Hepatocyte (in vitro differentiated cells): ENCODE data around the gene KLLN.

Source experiments
- CTCF ChIP-seq: fragments of 200-600 bp; sonication (generic); IDR thresholded peaks from 2 replicates; pipeline ENCODE4 v1.5.1; 2016; ENCODE audit warnings: antibody characterized with exemption, mild to moderate bottlenecking; ENCODE audit not compliant: poor library complexity
- EZH2 ChIP-seq: fragments of 200-600 bp; sonication (generic); IDR thresholded peaks from 2 replicates; pipeline ENCODE4 v1.6.1; 2016; ENCODE audit warnings: antibody characterized with exemption, mild to moderate bottlenecking, borderline replicate concordance
- EZH2phosphoT487 ChIP-seq: fragments of 200-600 bp; sonication (generic); IDR thresholded peaks from one replicate; pipeline ENCODE4 v1.6.1; 2018; ENCODE audit warnings: antibody characterized with exemption, mild to moderate bottlenecking, low read depth, moderate library complexity; ENCODE audit not compliant: unreplicated experiment, severe bottlenecking

GRCh38 chr10:87817609-87818504 is 45.5 kb downstream of the KLLN start, which contains the start of gene ATAD1:
- TF ChIP-seq CTCF: peak; percentile 21
- TF ChIP-seq EZH2phosphoT487: no peak
- no peak for TF ChIP-seq EZH2
